Calu3 (cell line): Measurements from ENCODE around the gene ERLIN1. TPM values are rescaled to one million over a fixed set of nuclear protein-coding genes. Genes with fewer than 3 reads are reported as not detected.

Experiments
- BruUV-seq: library from RNA; stranded (reverse); fragments of 400-500 nt; replicated peaks from 2 replicates; lab custom pipeline; 2021; lab: Mats Ljungman, UMichigan
- CTCF ChIA-PET: fragments of 300-600 bp; sonication (Branson Sonifier 250); formaldehyde crosslinking; loops from one replicate; lab custom pipeline; 2022; ENCODE audit warnings: antibody characterized with exemption; lab: Charles Lee
- DNase-seq: peaks from one replicate; pipeline ENCODE4 v3.0.0; 2022
- H3K27ac Mint-ChIP-seq: one replicate; pipeline ENCODE4 v1.8.0; 2022; ENCODE audit warnings: mixed read lengths; ENCODE audit not compliant: unreplicated experiment
- H3K27me3 Mint-ChIP-seq: one replicate; pipeline ENCODE4 v1.8.0; 2022; ENCODE audit warnings: mixed read lengths; ENCODE audit not compliant: unreplicated experiment
- H3K36me3 Mint-ChIP-seq: one replicate; pipeline ENCODE4 v1.8.0; 2022; ENCODE audit warnings: mild to moderate bottlenecking, moderate library complexity, mixed read lengths; ENCODE audit not compliant: insufficient read depth, unreplicated experiment
- H3K4me1 Mint-ChIP-seq: one replicate; pipeline ENCODE4 v1.8.0; 2022; ENCODE audit warnings: mild to moderate bottlenecking, low read depth, mixed read lengths; ENCODE audit not compliant: unreplicated experiment
- H3K4me3 Mint-ChIP-seq: one replicate; pipeline ENCODE4 v1.8.0; 2022; ENCODE audit warnings: mild to moderate bottlenecking, low read depth, moderate library complexity, mixed read lengths; ENCODE audit not compliant: unreplicated experiment
- H3K9me3 Mint-ChIP-seq: one replicate; pipeline ENCODE4 v1.8.0; 2022; ENCODE audit warnings: low read depth, mixed read lengths; ENCODE audit not compliant: unreplicated experiment
- intact Hi-C: fragments of 100-400 bp; cut with micrococcal nuclease; formaldehyde crosslinking; loops from one replicate; pipeline ENCODE4 v1.10.0; 2022; ENCODE audit not compliant: unreplicated experiment
- total RNA-seq: library from RNA; stranded (reverse); gene quantifications from 2 replicates; pipeline ENCODE4 v1.2.3, GENCODE V29; 2022
- TF ChIP-seq, protein P1 (sequence below): fragments of 200-600 bp; IDR thresholded peaks from one replicate; pipeline ENCODE4 v1.8.0; 2022; ENCODE audit warnings: antibody characterized with exemption; ENCODE audit not compliant: unreplicated experiment

ERLIN1 gene
- total RNA-seq, 1 experiment from 2014 or later, result 33.7 TPM

- CTCF ChIA-PET, result interaction anchor here (0.5 kb wide), 1 partner anchor 58 kb away, joined by 4 read pairs; no protein-coding TSS in a partner anchor
- no peak overlapping the region for H3K4me3 Mint-ChIP-seq
- no TSS peak for BruUV-seq
- H3K27me3 Mint-ChIP-seq, result peaks cover 7% of the 10 kb centered on the region
- no peaks in the 10 kb centered on the region for H3K36me3 Mint-ChIP-seq
- TF ChIP-seq, protein P1, sequence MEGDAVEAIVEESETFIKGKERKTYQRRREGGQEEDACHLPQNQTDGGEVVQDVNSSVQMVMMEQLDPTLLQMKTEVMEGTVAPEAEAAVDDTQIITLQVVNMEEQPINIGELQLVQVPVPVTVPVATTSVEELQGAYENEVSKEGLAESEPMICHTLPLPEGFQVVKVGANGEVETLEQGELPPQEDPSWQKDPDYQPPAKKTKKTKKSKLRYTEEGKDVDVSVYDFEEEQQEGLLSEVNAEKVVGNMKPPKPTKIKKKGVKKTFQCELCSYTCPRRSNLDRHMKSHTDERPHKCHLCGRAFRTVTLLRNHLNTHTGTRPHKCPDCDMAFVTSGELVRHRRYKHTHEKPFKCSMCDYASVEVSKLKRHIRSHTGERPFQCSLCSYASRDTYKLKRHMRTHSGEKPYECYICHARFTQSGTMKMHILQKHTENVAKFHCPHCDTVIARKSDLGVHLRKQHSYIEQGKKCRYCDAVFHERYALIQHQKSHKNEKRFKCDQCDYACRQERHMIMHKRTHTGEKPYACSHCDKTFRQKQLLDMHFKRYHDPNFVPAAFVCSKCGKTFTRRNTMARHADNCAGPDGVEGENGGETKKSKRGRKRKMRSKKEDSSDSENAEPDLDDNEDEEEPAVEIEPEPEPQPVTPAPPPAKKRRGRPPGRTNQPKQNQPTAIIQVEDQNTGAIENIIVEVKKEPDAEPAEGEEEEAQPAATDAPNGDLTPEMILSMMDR, result no peak
- no peaks in the 10 kb centered on the region for H3K4me1 Mint-ChIP-seq
- intact Hi-C loops, result no loop called here
- DNase-seq, result no peak
- no peak overlapping the region for H3K27ac Mint-ChIP-seq
- H3K9me3 Mint-ChIP-seq, result no peaks in the 10 kb centered on the region
Measured at GRCh38 chr10:100109670-100110069, 76.2 kb downstream of the ERLIN1 start.

DNA sequence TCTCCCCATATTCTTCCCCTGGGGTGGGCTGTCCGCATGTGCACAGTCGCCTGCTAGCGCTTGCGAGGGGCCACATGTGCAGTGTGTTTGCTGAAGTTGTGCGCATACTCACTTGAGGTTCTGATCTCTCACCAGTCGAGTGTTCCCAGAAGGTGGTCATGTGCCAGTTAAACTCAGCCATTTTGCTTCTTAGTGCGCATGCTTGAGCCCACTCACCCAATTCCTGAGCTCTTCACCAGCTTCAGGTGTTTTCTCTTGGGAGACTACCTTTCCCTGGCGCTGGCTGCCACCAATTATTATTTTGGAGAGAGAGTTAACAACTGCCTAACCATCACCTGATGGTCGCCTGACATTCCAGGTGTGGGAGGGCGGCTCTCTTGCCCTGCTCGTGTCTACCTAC, 79.0 kb downstream of the ERLIN1 start:
- TF ChIP-seq, protein P1, result no peak
- CTCF ChIA-PET, result no interaction called here
- H3K4me1 Mint-ChIP-seq, result no peaks in the 10 kb centered on the region
- no TSS peak for BruUV-seq
- no peaks in the 10 kb centered on the region for H3K36me3 Mint-ChIP-seq
- no peak for DNase-seq
- H3K27me3 Mint-ChIP-seq, result peaks cover 10% of the 10 kb centered on the region
- intact Hi-C loops, result no loop called here
- H3K4me3 Mint-ChIP-seq, result no peak overlapping the region
- H3K9me3 Mint-ChIP-seq, result peaks cover 3% of the 10 kb centered on the region
- H3K27ac Mint-ChIP-seq, result no peak overlapping the region

- CTCF ChIA-PET, result no interaction called here
- Mint-ChIP-seq H3K9me3 (peaks cover 3% of the 10 kb centered on the region), H3K4me3 (no peak overlapping the region), H3K4me1 (peaks cover 13% of the 10 kb centered on the region), H3K27me3 (peaks cover 26% of the 10 kb centered on the region), H3K27ac (no peak overlapping the region), H3K36me3 (no peaks in the 10 kb centered on the region)
- intact Hi-C loops, result no loop called here
- no peak for DNase-seq
- no TSS peak for BruUV-seq
- TF ChIP-seq, protein P1, result no peak
Measured at GRCh38 chr10:100104300-100104699, 81.5 kb downstream of the ERLIN1 start.

- CTCF ChIA-PET, result no interaction called here
- intact Hi-C loops, result no loop called here
- Mint-ChIP-seq H3K4me3 (no peak overlapping the region), H3K36me3 (no peaks in the 10 kb centered on the region), H3K9me3 (peaks cover 3% of the 10 kb centered on the region), H3K27me3 (peaks cover 26% of the 10 kb centered on the region), H3K4me1 (peaks cover 13% of the 10 kb centered on the region), H3K27ac (no peak overlapping the region)
- BruUV-seq, result no TSS peak
- TF ChIP-seq, protein P1, result no peak
- DNase-seq, result no peak
Measured at GRCh38 chr10:100103581-100103980, 82.2 kb downstream of the ERLIN1 start.
